ENCODE data around the gene CDHR3. TPM values are rescaled to one million over a fixed set of nuclear protein-coding genes. Genes with fewer than 3 reads are reported as not detected.
A peak's percentile ranks its signal among the peaks of the same experiment; 100 is the strongest.

Gene CDHR3
- total RNA-seq, 1 donor from 2014 or later, result 50.8 TPM

DNA sequence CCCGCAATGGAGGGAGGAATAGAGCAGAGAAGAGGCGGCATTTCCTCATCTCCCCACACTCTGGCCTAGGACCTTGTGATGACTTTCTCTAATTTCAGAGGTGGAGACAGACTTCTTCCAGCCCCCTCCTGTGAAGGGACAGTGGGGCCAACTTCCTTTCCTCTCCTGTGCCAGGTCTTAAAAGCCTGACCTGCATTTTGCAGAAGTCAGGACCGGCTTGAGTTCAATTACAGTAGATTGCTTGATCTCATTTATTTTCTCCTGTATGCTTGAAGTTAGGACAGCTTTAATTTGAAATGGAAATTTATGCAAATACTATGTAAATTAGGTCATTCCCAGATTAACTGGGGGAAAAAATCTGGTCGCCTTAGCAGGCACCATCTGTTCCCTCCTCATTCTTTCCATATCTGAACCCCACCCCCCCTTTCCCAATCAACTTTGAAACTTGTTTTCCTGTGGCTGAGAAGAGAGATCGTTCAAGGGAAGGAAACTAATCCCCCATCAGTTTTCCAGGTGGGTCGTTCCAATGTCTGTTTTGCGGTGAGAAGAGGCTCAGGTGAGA lies 92.0 kb downstream of the CDHR3 start:
- Mint-ChIP-seq H3K27me3 (ENCODE audit: unreplicated experiment) (peaks cover 2% of the 10 kb centered on the region), H3K9me3 (ENCODE audit: unreplicated experiment) (peaks cover 4% of the 10 kb centered on the region), H3K4me1 (ENCODE audit: low read depth, unreplicated experiment) (peaks cover 13% of the 10 kb centered on the region), H3K36me3 (ENCODE audit: unreplicated experiment) (peaks cover 6% of the 10 kb centered on the region), H3K4me3 (ENCODE audit: unreplicated experiment) (no peak overlapping the region), H3K27ac (ENCODE audit: unreplicated experiment) (peak overlapping the region; percentile 18)
- no peak for DNase-seq
- TF ChIP-seq, protein P1, sequence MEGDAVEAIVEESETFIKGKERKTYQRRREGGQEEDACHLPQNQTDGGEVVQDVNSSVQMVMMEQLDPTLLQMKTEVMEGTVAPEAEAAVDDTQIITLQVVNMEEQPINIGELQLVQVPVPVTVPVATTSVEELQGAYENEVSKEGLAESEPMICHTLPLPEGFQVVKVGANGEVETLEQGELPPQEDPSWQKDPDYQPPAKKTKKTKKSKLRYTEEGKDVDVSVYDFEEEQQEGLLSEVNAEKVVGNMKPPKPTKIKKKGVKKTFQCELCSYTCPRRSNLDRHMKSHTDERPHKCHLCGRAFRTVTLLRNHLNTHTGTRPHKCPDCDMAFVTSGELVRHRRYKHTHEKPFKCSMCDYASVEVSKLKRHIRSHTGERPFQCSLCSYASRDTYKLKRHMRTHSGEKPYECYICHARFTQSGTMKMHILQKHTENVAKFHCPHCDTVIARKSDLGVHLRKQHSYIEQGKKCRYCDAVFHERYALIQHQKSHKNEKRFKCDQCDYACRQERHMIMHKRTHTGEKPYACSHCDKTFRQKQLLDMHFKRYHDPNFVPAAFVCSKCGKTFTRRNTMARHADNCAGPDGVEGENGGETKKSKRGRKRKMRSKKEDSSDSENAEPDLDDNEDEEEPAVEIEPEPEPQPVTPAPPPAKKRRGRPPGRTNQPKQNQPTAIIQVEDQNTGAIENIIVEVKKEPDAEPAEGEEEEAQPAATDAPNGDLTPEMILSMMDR (IDR thresholded peaks at IDR 0.05; ENCODE audit: partially characterized antibody, unreplicated experiment), result no peak

DNA sequence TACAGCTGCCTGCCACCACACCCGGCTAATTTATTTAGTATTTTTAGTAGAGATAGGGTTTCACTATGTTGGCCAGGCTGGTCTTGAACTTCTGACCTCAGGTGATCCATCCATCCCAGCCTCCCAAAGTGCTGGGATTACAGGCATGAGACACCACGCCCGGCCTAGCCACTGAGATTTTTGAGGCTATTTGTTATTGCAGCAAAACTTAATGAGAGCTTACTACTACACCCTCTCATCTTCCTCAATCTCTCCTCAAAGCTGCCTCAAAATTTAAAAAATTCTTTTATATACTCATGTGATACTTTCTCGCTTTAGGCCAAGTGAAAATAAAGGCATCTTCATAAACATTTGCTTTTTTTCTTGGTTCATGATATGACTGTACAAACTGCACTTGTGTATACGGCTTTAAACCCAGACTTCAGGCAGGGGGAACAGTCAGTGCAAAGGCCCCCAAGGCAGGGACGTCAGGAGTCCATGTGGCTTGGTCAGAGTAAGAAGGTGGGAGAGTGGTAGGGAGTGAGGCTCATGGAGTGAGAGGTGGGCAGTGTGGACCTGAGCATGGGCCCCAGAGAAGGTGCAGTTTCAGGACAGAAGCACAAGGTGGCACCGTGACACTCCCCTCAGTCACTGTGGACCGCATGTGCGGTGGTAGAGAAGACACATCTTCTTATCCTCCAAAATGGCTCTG lies 93.6 kb downstream of the CDHR3 start:
- TF ChIP-seq, protein P1 (IDR thresholded peaks at IDR 0.05; ENCODE audit: partially characterized antibody, unreplicated experiment), result peak; percentile 56
- Mint-ChIP-seq H3K27me3 (ENCODE audit: unreplicated experiment) (peaks cover 2% of the 10 kb centered on the region), H3K36me3 (ENCODE audit: unreplicated experiment) (peaks cover 11% of the 10 kb centered on the region), H3K4me3 (ENCODE audit: unreplicated experiment) (no peak overlapping the region), H3K9me3 (ENCODE audit: unreplicated experiment) (peaks cover 4% of the 10 kb centered on the region), H3K27ac (ENCODE audit: unreplicated experiment) (peak overlapping the region; percentile 12), H3K4me1 (ENCODE audit: low read depth, unreplicated experiment) (peaks cover 13% of the 10 kb centered on the region)
- DNase-seq, result peak; percentile 65

GRCh38 chr7:106057204-106057961 lies 94.3 kb downstream of the CDHR3 start:
- Mint-ChIP-seq H3K27me3 (ENCODE audit: unreplicated experiment) (peaks cover 2% of the 10 kb centered on the region), H3K4me3 (ENCODE audit: unreplicated experiment) (no peak overlapping the region), H3K9me3 (ENCODE audit: unreplicated experiment) (peaks cover 4% of the 10 kb centered on the region), H3K4me1 (ENCODE audit: low read depth, unreplicated experiment) (peaks cover 13% of the 10 kb centered on the region), H3K36me3 (ENCODE audit: unreplicated experiment) (peaks cover 11% of the 10 kb centered on the region), H3K27ac (ENCODE audit: unreplicated experiment) (no peak overlapping the region)
- TF ChIP-seq, protein P1 (IDR thresholded peaks at IDR 0.05; ENCODE audit: partially characterized antibody, unreplicated experiment), result no peak
- DNase-seq, result no peak

- TF ChIP-seq, protein P1 (IDR thresholded peaks at IDR 0.05; ENCODE audit: partially characterized antibody, unreplicated experiment), result no peak
- H3K4me1 Mint-ChIP-seq (ENCODE audit: low read depth, unreplicated experiment), result peaks cover 18% of the 10 kb centered on the region
- peak; percentile 50 for DNase-seq
- H3K9me3 Mint-ChIP-seq (ENCODE audit: unreplicated experiment), result peaks cover 4% of the 10 kb centered on the region
- H3K4me3 Mint-ChIP-seq (ENCODE audit: unreplicated experiment), result no peak overlapping the region
- peaks cover 11% of the 10 kb centered on the region for H3K36me3 Mint-ChIP-seq (ENCODE audit: unreplicated experiment)
- H3K27ac Mint-ChIP-seq (ENCODE audit: unreplicated experiment), result peak overlapping the region; percentile 49
- H3K27me3 Mint-ChIP-seq (ENCODE audit: unreplicated experiment), result peaks cover 2% of the 10 kb centered on the region
Measured at GRCh38 chr7:106057962-106058927, 95.2 kb downstream of the CDHR3 start.
